AG04450 (cell line): ENCODE results near the gene COMMD1. TPM values are rescaled to one million over a fixed set of nuclear protein-coding genes. Genes with fewer than 3 reads are reported as not detected.
"Not testable (repeated sequence)": the region's sequence is repeated elsewhere in the genome, so short reads cannot be mapped to it uniquely, and the experiment has no call there.

Experiments
- CTCF ChIA-PET: fragments of 300-600, 350-600 bp; formaldehyde crosslinking; extraction: SDS; loops from one replicate; lab custom pipeline; 2022; ENCODE audit warnings: antibody characterized with exemption, inconsistent platforms; lab: Charles Lee
- POLR2A ChIA-PET: fragments of 350-600 bp; formaldehyde crosslinking; extraction: SDS; loops from one replicate; lab custom pipeline; 2021; ENCODE audit warnings: antibody characterized with exemption, inconsistent platforms; lab: Yijun Ruan, JAX
- DNase-seq: peaks from one replicate; pipeline ENCODE4 v3.0.0-alpha.2; 2011; ENCODE audit warnings: low read depth, low spot score
- H3K27ac ChIP-seq: one replicate; pipeline ENCODE4 v1.5.1; 2012; ENCODE audit warnings: low read depth, low read length, control low read depth
- H3K27me3 ChIP-seq: one replicate; pipeline ENCODE4 v1.6.0; 2012; ENCODE audit warnings: low read length; ENCODE audit not compliant: control insufficient read depth, insufficient read depth
- H3K4me3 ChIP-seq: 2 replicates; pipeline ENCODE4 v1.5.1; 2011; ENCODE audit warnings: mild to moderate bottlenecking, low read depth, low read length, control low read depth
- H3K9me3 ChIP-seq: 2 replicates; pipeline ENCODE4 v1.5.1; 2012; ENCODE audit warnings: low read length; ENCODE audit not compliant: control insufficient read depth, insufficient read depth
- polyA plus RNA-seq: library from polyadenylated mRNA; depleted of rRNA; stranded (reverse); fragments of >200 nt; gene quantifications from 2 replicates; pipeline ENCODE4 v1.2.3, GENCODE V29; 2011
- TF ChIP-seq, protein P1 (sequence below): IDR thresholded peaks from 2 replicates; pipeline ENCODE4 v1.5.1; 2011; ENCODE audit warnings: low read depth, low read length, control low read depth, inconsistent platforms

The COMMD1 gene
- polyA plus RNA-seq, 1 experiment = 59.9 TPM

DNA sequence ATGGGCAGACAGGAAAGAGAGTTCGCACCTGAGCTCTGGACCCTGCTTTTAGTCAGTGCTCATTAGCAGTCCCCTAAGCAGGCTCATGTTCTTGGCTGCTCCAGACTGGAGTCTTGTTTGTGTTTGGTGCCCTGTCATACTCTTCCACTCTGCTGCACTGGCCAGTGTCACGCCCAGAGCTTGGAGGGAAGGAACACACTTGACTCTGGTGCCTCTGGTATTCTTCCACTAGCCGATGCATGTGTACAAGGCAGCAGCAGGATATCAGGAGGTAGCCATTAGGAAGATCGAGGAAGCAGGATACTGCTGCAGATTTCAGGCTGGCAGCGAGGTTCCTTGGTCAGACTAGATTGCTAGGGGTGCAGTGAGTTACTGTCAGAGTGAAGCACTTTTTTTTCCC is 209.1 kb downstream of the COMMD1 start:
- TF ChIP-seq, protein P1, sequence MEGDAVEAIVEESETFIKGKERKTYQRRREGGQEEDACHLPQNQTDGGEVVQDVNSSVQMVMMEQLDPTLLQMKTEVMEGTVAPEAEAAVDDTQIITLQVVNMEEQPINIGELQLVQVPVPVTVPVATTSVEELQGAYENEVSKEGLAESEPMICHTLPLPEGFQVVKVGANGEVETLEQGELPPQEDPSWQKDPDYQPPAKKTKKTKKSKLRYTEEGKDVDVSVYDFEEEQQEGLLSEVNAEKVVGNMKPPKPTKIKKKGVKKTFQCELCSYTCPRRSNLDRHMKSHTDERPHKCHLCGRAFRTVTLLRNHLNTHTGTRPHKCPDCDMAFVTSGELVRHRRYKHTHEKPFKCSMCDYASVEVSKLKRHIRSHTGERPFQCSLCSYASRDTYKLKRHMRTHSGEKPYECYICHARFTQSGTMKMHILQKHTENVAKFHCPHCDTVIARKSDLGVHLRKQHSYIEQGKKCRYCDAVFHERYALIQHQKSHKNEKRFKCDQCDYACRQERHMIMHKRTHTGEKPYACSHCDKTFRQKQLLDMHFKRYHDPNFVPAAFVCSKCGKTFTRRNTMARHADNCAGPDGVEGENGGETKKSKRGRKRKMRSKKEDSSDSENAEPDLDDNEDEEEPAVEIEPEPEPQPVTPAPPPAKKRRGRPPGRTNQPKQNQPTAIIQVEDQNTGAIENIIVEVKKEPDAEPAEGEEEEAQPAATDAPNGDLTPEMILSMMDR = no peak
- DNase-seq = no peak
- Histone ChIP-seq H3K9me3 (no peaks in the 10 kb centered on the region), H3K27me3 (no peaks in the 10 kb centered on the region), H3K4me3 (no peak overlapping the region), H3K27ac (no peak overlapping the region)
- CTCF ChIA-PET = no interaction called here
- POLR2A ChIA-PET = no interaction called here

DNA sequence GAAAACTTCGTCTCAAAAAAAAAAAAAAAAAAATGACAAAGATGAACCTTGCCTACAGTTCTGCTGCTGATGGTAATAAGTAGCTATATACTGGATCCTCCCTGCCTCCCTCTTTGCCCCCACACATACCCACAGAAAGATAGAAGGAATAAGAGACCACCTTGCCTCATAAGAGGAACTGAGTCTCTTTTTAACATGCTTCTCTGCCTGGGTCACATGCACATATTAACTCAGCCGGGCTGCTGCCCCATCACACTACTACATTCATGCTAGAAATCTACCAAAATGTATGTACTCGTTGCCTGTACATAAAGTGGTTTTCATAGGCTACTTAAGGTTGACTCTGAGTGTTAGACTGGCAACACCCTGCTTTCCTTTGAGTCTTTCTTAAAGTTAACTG is 211.5 kb downstream of the COMMD1 start:
- no peak overlapping the region for H3K4me3 ChIP-seq
- no peak overlapping the region for H3K27ac ChIP-seq
- H3K27me3 ChIP-seq = no peaks in the 10 kb centered on the region
- TF ChIP-seq, protein P1 = no peak
- H3K9me3 ChIP-seq = no peaks in the 10 kb centered on the region
- DNase-seq = no peak
- ChIA-PET CTCF (no interaction called here), POLR2A (no interaction called here)

DNA sequence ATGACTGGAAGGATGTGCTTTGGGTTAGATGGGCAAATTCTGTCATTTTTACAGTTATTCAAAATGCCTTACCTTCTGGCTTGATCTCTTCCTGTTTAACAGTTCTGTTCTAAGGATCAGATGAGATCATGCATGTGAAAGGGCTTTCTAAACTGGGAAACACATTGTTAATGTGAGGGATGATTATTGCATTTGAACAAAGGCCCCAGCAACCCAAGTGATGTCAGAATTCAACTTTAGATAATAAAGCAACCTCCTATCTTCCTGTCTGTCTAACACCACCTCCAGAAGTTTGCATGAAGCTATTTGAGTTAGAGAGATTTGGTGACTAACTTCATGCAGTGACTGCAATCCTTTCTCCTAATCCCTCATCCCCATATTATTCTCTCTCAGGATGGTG is 212.7 kb downstream of the COMMD1 start:
- CTCF ChIA-PET = no interaction called here
- POLR2A ChIA-PET = no interaction called here
- no peaks in the 10 kb centered on the region for H3K27me3 ChIP-seq
- no peak overlapping the region for H3K4me3 ChIP-seq
- no peaks in the 10 kb centered on the region for H3K9me3 ChIP-seq
- DNase-seq = no peak
- TF ChIP-seq, protein P1 = no peak
- no peak overlapping the region for H3K27ac ChIP-seq

GRCh38 chr2:62119311-62119974 is 214.0 kb downstream of the COMMD1 start:
- no peaks in the 10 kb centered on the region for H3K27me3 ChIP-seq
- CTCF ChIA-PET = interaction anchor here (0.5 to 0.6 kb wide), 2 partner anchors 17 to 191 kb away, joined by 3 read pairs; no protein-coding TSS in a partner anchor
- no peak for DNase-seq
- H3K4me3 ChIP-seq = no peak overlapping the region
- no peaks in the 10 kb centered on the region for H3K9me3 ChIP-seq
- POLR2A ChIA-PET = no interaction called here
- H3K27ac ChIP-seq = no peak overlapping the region
- TF ChIP-seq, protein P1 = no peak

DNA sequence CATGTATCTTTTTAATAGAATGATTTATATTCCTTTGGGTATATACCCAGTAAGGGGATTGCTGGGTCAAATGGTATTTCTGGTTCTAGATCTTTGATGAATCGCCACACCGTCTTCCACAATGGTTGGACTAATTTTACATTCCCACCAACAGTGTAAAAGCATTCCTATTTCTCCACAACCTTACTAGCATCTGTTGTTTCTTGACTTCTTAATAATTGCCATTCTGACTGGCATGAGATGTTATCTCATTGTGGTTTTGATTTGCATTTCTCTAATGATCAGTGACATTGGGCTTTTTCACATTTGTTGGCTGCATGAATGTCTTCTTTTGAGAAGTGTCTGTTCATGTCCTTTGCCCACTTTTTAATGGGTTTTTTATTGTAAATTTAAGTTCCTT is 220.8 kb downstream of the COMMD1 start:
- H3K27me3 ChIP-seq, H3K27ac ChIP-seq, DNase-seq, CTCF ChIA-PET, POLR2A ChIA-PET, H3K9me3 ChIP-seq, H3K4me3 ChIP-seq: not testable (repeated sequence)
